Fibroblast of gingiva (primary cell): Measurements from ENCODE around the gene CCDC47.
A peak's percentile ranks its signal among the peaks of the same experiment; 100 is the strongest.

Experiments
- DNase-seq: peaks from one replicate; pipeline ENCODE4 v3.0.0-alpha.2; 2011; ENCODE audit warnings: low read depth

The CCDC47 gene

DNA sequence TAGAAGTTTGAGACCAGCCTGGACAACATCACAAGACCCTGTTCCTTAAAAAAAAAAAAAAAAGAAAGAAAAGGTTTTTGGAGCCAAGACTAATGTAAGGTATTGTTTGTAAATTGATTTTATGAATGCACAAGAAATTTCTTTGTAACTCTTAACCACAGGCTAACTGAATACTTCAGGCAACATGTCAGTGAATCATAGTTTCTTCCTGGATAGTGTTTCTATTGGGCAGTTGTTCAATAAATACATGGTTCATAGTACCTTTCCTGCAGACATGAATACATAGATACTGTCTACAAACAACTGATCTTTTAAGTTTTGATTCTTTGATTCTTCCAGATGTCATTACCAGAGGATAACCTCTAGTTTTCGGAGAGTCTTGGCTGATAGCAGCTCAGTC is 12.2 kb upstream of the CCDC47 start:
- peak; percentile 47 for DNase-seq

GRCh38 chr17:63783522-63783921 is 10.1 kb upstream of the CCDC47 start:
- DNase-seq, result no peak

DNA sequence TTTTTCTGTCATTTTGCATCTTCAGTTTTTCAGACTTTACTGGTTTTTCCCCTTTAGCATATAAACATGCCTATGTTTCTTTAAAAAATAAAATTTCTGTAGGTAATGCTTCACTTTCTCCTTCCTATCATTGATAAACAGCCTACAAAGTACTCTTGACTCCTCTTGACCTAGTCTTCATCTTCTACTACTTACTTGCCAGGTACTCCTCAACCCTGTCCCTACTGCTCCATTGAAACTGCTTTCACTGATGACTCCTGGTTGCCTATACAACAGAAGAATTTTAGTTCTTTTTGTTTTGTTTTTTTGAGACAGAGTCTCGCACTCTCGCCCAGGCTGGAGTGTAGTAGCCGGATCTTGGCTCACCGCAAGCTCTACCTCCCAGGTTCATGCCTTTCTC is 7.5 kb upstream of the CCDC47 start:
- DNase-seq, result no peak

DNA sequence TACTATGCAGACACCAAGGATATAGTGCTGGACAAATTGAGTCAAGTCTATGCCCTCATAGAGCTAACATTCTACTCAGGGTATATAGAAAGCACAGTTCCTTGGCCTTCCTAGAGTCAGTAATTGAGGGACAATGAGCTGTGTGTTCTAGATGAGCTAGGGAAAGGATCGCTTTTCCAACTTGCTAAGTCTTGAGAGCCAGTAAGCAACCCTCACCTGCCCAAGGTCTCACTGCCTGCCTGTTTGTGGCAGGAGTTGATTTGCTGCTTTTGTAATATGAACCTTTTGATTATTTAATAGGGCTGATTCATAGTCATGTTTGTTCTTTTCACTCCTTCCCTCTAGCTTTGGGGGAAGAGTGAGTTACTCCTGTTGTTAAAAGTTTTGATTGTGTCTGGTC is 7.1 kb upstream of the CCDC47 start:
- DNase-seq, result no peak

DNA sequence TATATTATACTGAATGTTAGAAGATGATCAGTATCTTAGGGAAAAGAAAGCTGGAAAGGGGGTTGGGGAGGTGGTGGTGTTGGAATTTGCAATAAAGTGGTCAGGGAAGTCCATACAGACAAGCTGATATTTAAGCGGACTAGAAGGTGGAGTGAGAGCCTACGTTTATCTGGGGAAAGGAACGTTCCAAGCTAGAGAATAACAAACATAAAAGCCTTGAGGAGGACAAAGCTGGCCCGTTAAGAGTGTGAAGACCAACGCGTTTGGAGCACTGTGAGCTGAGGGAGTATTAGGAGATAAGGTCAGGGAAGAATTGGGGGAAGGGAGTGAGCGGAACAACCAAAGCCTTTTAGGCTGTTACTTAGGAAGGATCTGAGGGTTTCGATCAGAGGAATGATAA is 2.0 kb upstream of the CCDC47 start:
- DNase-seq, result no peak

- DNase-seq, result no peak
Observed at GRCh38 chr17:63774969-63775265, 1.5 kb upstream of the CCDC47 start.

DNA sequence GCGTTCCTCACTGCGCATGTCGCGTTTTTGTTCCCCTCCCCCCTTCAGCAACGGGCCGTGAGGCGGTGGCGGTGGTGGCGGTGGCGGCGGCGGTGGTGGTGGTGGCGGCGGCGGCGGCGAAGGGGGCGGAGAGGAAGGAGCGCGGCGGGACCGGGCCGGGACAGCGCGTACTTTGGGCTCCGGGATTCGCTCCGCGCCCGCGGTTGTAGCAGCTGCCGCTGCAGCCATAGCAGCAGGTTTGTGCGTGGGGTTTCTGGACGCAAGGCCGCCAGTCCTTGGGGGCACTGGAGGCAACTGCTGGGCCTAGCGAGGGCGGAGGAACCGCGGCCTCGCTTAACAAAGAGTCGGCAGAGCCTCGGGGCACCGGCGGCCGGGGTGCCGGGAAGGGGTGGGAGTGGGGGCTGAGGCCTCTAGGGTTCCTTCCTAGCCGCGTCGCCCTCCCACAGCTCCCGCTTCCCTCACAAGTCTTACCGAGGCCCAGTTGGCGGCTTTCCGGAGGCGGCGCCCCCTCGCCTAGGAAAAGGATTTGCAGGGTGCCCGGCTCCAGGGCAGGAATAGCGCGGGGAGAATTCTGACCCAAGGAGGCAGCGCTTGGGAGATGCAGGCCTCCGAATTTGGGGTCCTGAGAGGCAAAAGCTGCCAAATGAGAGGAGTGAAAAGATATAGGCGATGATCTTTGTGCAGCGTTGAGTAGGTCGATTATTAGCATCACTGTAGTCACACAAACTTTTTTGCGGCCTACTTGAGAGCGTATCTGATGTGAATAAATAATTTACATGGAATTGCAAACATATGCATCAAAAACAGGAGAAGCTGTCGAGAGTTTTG is 958 bp upstream of the CCDC47 start, which contains the start of gene DDX42:
TSS of gene DDX42 (plus strand) at position 30 of the 828 bp plus-strand sequence. CDS start 12,880 bp downstream, outside the sequence.
- DNase-seq, result peak; percentile 54

DNA sequence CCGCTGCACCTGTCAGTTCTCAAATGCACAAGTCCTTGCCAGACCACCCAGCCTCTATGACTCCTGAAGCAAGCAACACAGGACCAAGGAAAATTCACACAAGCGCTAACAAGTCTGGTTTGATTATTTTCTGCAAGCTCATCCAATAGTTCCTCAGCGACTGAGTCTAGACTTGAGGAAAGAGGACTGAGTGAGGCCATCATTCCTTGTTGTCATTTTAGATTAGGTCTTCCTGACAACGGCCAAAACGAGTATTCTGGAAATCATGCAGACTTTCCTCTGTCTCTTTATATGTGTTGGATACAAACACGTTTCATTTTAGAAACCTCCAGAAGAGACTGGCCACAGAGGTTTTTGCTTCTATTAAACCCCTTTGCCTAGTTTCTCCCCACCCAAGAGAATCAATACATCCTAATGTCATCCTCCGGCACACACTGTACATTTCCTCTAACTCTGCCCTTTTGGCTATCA is 561 bp downstream of the CCDC47 start:
- DNase-seq, result peak; percentile 12

GRCh38 chr17:63768433-63768832 is 5.0 kb downstream of the CCDC47 start:
- DNase-seq, result no peak

GRCh38 chr17:63766754-63767153 is 6.6 kb downstream of the CCDC47 start:
- DNase-seq, result no peak

DNA sequence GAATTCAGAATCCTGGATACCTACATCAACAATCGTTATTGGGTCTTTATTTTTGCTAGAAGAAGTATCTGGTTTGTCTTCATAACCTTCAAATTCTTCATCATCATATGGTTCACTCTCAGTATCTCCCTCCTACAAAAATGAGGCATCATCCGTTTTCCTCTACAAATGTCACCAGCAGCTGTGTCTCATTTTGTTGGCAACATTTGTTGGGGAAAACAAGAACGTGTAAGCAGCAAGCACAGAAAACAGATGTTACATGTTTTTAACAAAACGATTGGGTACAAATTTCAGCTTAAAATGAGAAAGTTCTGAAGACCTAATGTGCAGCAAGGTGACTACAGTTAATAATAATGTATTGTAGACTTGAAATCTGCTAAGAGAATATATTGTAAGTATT is 8.7 kb downstream of the CCDC47 start:
- DNase-seq, result peak; percentile 17

- DNase-seq, result peak; percentile 21
Observed at GRCh38 chr17:63762161-63763078, 11.0 kb downstream of the CCDC47 start.

- no peak for DNase-seq
Observed at GRCh38 chr17:63760771-63761539, 12.4 kb downstream of the CCDC47 start.

DNA sequence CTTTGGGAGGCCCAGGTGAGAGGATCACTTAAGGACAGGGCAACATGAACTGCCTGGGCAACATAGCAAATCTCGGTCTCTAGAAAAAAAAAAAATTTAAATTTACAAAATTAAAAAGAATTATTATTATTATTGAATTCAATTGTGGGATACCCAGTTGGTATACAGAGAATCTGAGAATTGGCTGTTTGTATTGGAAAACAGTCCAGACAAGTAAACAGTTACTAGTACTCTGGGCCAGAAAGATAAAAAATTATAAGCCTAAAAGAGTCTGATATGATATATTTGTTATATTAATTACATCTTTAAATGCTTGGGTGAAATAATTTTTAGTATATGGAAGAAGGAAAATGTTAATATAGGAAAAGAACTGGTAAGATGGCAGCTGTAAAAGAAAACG is 15.0 kb downstream of the CCDC47 start:
- no peak for DNase-seq

DNA sequence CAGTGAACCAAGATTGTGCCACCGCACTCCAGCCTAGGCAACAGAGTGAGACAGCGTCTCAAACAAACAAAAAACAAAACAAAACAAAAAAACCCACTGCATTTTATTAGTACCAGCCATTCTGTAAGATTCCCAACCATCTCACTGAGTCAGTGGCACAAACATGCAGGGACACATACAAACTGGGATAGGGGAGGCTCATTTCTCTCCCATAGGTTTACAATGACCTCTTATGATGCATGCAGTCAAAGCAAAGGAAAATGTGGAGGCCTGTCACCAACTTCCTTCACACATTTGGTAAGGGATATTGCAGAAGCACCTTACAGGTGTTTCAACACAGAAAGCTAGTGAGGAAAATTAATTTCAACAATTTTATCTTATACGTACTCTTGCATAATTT is 19.4 kb downstream of the CCDC47 start:
- no peak for DNase-seq

- DNase-seq, result peak; percentile 47
Observed at GRCh38 chr17:63753215-63753614, 20.2 kb downstream of the CCDC47 start.

- no peak for DNase-seq
Observed at GRCh38 chr17:63752707-63753106, 20.7 kb downstream of the CCDC47 start.

- no peak for DNase-seq
Observed at GRCh38 chr17:63751806-63752205, 21.6 kb downstream of the CCDC47 start.

DNA sequence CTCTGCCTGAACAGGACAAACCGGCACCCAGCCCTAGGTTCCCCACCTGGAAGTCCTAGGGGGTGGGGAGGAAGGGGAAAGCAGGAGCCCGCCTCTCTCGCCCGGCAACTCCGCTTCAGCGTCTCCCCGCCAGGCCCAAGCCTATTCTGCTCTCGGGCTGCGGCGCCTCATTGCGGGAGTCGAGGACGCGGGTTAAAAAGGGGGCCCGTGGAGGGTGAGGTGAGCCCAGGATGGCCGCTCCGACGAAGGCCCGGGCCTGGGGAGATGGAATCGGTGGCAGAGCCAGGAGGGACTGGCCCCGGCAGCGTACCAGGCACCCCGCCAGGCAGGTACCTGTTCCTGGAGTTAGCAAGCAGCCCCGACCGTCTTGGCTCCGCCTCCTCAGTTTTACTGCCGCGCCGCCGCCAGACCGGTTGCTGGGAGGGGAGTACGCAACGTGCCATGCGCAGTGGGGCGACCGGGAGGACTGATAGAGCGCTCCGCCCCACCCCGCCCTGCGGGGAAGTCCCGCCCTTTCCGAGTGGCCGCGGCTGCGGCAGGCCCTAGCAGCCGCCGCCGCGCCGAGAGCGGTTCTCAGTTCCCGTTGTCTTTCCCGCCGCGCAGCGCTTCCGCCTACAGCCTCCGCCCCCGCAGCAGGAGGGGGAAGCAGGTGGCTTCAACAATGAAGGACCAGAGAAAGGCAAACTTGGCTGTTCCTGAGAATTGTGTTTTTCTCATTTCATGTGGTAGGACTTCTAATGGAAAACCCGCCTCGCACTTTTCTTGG is 31.8 kb downstream of the CCDC47 start, which contains the start of gene STRADA:
TSS of gene STRADA (minus strand) at position 392 of the 766 bp plus-strand sequence. CDS start 13,430 bp downstream, outside the sequence.
- DNase-seq, result peak; percentile 94

DNA sequence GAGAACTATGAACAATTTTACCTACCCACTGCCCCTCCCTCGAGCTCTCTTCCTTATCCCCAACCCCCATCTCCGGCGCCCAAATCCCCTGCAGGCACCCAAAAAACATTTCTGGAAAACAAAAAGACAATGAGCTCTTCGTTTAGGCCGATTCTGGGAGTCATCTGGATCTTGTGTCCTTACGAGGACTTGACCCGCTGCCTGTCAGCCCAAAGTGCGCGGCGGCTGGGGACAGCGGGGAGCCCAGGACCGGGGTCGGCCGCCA is 32.3 kb downstream of the CCDC47 start:
- DNase-seq, result no peak

GRCh38 chr17:63740464-63741142 is 32.8 kb downstream of the CCDC47 start:
- DNase-seq, result no peak
